Measurements from ENCODE around the gene CBARP.

DNA sequence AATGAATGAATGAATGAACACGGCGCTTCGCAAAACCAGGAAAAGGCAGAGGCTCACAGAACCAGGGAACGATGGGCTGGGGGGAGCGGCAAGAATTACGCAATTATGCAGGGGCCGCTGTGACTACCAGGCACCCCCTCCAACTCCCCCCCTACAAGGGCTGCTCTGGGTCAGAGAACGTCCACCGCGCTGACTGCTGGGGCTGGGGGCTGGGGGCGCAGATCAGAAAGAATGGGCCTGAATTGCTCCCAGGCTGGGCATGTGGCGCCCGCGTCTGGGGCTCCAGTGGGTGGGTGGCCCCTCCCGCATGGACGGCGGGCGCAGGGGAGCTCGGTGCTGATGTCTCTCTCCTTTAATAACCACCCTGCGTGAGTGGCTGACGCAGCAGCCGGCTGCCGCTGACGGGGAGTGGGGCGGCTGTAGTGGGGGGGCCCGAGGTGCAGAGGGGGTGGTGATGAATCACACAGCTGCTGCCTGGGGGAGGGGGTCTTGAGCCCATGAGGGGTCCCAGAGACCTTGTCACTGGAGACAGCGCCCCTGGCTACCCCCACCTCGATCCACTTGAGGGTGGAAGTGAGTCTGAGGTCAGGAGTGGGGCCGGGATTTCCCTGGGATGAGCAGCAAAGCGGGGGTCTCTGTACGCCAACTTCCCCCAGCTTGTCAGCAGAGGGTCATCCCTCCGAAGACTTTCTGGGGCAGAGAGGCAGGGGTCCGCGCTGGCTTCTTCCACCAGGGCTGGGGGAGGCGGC is 29.8 kb upstream of the CBARP start:
- TF ChIP-seq, protein P1, sequence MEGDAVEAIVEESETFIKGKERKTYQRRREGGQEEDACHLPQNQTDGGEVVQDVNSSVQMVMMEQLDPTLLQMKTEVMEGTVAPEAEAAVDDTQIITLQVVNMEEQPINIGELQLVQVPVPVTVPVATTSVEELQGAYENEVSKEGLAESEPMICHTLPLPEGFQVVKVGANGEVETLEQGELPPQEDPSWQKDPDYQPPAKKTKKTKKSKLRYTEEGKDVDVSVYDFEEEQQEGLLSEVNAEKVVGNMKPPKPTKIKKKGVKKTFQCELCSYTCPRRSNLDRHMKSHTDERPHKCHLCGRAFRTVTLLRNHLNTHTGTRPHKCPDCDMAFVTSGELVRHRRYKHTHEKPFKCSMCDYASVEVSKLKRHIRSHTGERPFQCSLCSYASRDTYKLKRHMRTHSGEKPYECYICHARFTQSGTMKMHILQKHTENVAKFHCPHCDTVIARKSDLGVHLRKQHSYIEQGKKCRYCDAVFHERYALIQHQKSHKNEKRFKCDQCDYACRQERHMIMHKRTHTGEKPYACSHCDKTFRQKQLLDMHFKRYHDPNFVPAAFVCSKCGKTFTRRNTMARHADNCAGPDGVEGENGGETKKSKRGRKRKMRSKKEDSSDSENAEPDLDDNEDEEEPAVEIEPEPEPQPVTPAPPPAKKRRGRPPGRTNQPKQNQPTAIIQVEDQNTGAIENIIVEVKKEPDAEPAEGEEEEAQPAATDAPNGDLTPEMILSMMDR (conservative IDR thresholded peaks at IDR 0.05; ENCODE audit: low read depth, low read length): no peak
- TF ChIP-seq EZH2 (IDR thresholded peaks at IDR 0.05; ENCODE audit: borderline replicate concordance, low read depth, low read length, poor library complexity, severe bottlenecking): no peak
